MM.1S (cell line): ENCODE results near the gene METTL1.
"Not testable (repeated sequence)": the region's sequence is repeated elsewhere in the genome, so short reads cannot be mapped to it uniquely, and the experiment has no call there.

Experiments
- DNase-seq: peaks from one replicate; pipeline ENCODE4 v3.0.0-alpha.2; 2015
- H2AFZ ChIP-seq: fragments of 300-600 bp; sonication (generic); 2 replicates; pipeline ENCODE4 v1.6.0; 2016; ENCODE audit warnings: antibody characterized with exemption, low read length
- H3F3A ChIP-seq: fragments of 300-600 bp; sonication (generic); 2 replicates; pipeline ENCODE4 v1.6.1; 2016; ENCODE audit warnings: mild to moderate bottlenecking, antibody characterized with exemption, low read length, moderate library complexity, mixed read lengths; ENCODE audit not compliant: insufficient read depth
- H3K27ac ChIP-seq: fragments of 300-600 bp; sonication (generic); 2 replicates; pipeline ENCODE4 v1.5.1; 2016; ENCODE audit warnings: mild to moderate bottlenecking, low read length
- H3K27me3 ChIP-seq: fragments of 300-600 bp; sonication (generic); replicated peaks from 2 replicates; pipeline ENCODE4 v1.6.0; 2016; ENCODE audit warnings: low read length; ENCODE audit not compliant: insufficient read depth
- H3K36me3 ChIP-seq: fragments of 300-600 bp; sonication (generic); replicated peaks from 2 replicates; pipeline ENCODE4 v1.6.1; 2016; ENCODE audit warnings: mild to moderate bottlenecking, low read length, mixed read lengths; ENCODE audit not compliant: insufficient read depth
- H3K4me1 ChIP-seq: fragments of 300-600 bp; sonication (generic); 2 replicates; pipeline ENCODE4 v1.6.1; 2016; ENCODE audit warnings: low read length, mixed read lengths
- H3K4me2 ChIP-seq: fragments of 300-600 bp; sonication (generic); 2 replicates; pipeline ENCODE4 v1.6.0; 2016; ENCODE audit warnings: low read depth, low read length
- H3K4me3 ChIP-seq: fragments of 300-600 bp; sonication (generic); 2 replicates; pipeline ENCODE4 v1.5.1; 2016; ENCODE audit warnings: low read length, mixed read lengths
- H3K79me2 ChIP-seq: fragments of 300-600 bp; sonication (generic); 2 replicates; pipeline ENCODE4 v1.6.1; 2016; ENCODE audit warnings: mixed run types, low read length, mixed read lengths
- H3K9ac ChIP-seq: fragments of 300-600 bp; sonication (generic); 2 replicates; pipeline ENCODE4 v1.6.1; 2016; ENCODE audit warnings: low read length, mixed read lengths
- H3K9me2 ChIP-seq: fragments of 300-600 bp; sonication (generic); replicated peaks from 2 replicates; pipeline ENCODE4 v1.6.1; 2016; ENCODE audit warnings: mild to moderate bottlenecking, low read length, mixed read lengths; ENCODE audit not compliant: insufficient read depth
- H3K9me3 ChIP-seq: fragments of 300-600 bp; sonication (generic); replicated peaks from 2 replicates; pipeline ENCODE4 v1.6.1; 2016; ENCODE audit warnings: mild to moderate bottlenecking, low read length, mixed read lengths; ENCODE audit not compliant: insufficient read depth
- H4K20me1 ChIP-seq: fragments of 300-600 bp; sonication (generic); 2 replicates; pipeline ENCODE4 v1.6.1; 2016; ENCODE audit warnings: mild to moderate bottlenecking, low read length, moderate library complexity, mixed read lengths; ENCODE audit not compliant: insufficient read depth
- EZH2 ChIP-seq: fragments of 300-600 bp; sonication (generic); optimal IDR thresholded peaks from 2 replicates; pipeline ENCODE3; 2017; ENCODE audit warnings: low read depth, mild to moderate bottlenecking, antibody characterized with exemption, low read length, mixed read lengths
- EZH2phosphoT487 ChIP-seq: fragments of 300-600 bp; sonication (generic); IDR thresholded peaks from 2 replicates; pipeline ENCODE4 v1.6.1; 2018; ENCODE audit warnings: antibody characterized with exemption, low read length
- TF ChIP-seq, protein P1 (sequence below): fragments of 300-600 bp; sonication (generic); IDR thresholded peaks from 2 replicates; pipeline ENCODE4 v1.5.1; 2016; ENCODE audit warnings: antibody characterized with exemption, low read length, mixed read lengths

The METTL1 gene

DNA sequence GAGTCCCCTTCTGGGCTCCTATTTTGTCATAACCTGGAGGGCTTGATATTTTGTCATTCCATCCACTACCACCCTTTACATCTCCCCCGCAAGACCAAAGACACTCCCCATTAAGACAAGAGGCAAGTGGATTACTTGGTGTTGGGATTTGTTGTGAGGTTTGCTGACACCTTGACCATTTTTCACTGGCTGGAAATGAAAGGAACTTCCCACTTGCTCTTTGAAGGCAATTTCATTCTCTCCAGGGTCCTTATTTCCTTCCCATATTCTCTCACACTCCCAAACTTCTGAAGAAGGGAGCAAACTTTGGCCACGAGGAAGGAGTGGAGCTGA is 48.3 kb downstream of the METTL1 start:
- Histone ChIP-seq H3F3A (no peaks in the 10 kb centered on the region; the same call in 1 of the 2 replicates), H3K9me3 (no peaks in the 10 kb centered on the region), H3K4me2 (no peak overlapping the region), H4K20me1 (no peaks in the 10 kb centered on the region), H3K79me2 (no peaks in the 10 kb centered on the region), H3K36me3 (no peaks in the 10 kb centered on the region; the same call in 1 of the 2 replicates), H3K27me3 (no peaks in the 10 kb centered on the region), H3K27ac (no peak overlapping the region), H3K4me3 (no peak overlapping the region), H3K9me2 (no peaks in the 10 kb centered on the region), H3K9ac (no peak overlapping the region), H2AFZ (no peak overlapping the region), H3K4me1 (no peaks in the 10 kb centered on the region)
- DNase-seq, result no peak
- TF ChIP-seq, protein P1, sequence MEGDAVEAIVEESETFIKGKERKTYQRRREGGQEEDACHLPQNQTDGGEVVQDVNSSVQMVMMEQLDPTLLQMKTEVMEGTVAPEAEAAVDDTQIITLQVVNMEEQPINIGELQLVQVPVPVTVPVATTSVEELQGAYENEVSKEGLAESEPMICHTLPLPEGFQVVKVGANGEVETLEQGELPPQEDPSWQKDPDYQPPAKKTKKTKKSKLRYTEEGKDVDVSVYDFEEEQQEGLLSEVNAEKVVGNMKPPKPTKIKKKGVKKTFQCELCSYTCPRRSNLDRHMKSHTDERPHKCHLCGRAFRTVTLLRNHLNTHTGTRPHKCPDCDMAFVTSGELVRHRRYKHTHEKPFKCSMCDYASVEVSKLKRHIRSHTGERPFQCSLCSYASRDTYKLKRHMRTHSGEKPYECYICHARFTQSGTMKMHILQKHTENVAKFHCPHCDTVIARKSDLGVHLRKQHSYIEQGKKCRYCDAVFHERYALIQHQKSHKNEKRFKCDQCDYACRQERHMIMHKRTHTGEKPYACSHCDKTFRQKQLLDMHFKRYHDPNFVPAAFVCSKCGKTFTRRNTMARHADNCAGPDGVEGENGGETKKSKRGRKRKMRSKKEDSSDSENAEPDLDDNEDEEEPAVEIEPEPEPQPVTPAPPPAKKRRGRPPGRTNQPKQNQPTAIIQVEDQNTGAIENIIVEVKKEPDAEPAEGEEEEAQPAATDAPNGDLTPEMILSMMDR, result no peak
- TF ChIP-seq EZH2 (no peak), EZH2phosphoT487 (no peak)

DNA sequence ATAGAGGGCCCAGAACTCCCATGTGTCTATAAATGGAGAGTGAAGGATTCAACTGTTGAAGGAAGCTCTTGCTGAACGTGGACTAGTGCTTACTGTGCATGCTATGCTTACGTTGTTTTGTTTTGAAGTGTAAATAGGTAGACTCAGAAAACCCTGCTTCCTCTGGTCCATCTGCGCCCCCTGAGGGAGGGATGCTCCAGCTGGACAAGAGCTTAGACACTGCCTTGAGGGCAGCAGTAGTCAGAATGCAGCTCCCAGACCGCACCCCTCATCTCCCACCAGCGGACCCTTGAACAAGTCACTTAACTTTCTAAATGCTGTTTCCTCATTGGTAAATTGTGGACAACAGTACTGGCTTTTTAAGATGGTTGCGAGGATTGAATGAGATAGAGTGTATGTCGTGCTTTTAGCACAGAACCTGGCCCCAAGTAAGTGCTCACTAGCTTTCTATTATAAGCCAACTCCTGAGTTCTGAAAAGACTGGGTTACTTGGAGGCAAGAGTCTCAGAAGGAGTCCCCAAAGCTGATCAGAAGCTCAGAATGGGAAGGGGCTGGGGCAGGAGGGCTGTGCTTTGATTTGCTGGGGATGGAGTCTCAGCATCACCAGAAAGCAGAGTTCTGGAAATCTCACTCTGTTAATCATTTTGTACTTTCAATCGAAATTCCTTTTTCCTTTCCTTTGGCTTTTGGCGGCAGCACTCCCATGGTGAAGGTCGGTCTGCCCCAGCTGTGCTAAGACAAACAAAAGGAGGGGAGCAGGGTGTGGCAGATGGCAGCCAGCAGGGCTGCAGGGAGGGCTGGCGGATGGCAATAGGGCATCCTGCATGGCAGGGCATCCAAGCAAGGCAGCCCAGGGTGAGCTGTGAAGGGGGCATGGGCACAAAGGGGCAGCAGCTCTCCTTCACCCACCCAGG is 48.9 kb downstream of the METTL1 start:
- H3K4me1 ChIP-seq, result no peaks in the 10 kb centered on the region
- no peaks in the 10 kb centered on the region for H3K9me2 ChIP-seq
- no peak for DNase-seq
- no peaks in the 10 kb centered on the region for H3K79me2 ChIP-seq
- no peaks in the 10 kb centered on the region for H4K20me1 ChIP-seq
- H3K4me2 ChIP-seq, result no peak overlapping the region
- TF ChIP-seq EZH2phosphoT487, result no peak
- TF ChIP-seq, protein P1, result no peak
- no peaks in the 10 kb centered on the region; the same call in 1 of the 2 replicates for H3K36me3 ChIP-seq
- no peaks in the 10 kb centered on the region for H3K9me3 ChIP-seq
- no peak overlapping the region for H2AFZ ChIP-seq
- H3K27me3 ChIP-seq, result no peaks in the 10 kb centered on the region
- H3K4me3 ChIP-seq, result no peak overlapping the region
- H3K9ac ChIP-seq, result no peak overlapping the region
- H3K27ac ChIP-seq, result no peak overlapping the region
- H3F3A ChIP-seq, result no peaks in the 10 kb centered on the region; the same call in 1 of the 2 replicates

DNA sequence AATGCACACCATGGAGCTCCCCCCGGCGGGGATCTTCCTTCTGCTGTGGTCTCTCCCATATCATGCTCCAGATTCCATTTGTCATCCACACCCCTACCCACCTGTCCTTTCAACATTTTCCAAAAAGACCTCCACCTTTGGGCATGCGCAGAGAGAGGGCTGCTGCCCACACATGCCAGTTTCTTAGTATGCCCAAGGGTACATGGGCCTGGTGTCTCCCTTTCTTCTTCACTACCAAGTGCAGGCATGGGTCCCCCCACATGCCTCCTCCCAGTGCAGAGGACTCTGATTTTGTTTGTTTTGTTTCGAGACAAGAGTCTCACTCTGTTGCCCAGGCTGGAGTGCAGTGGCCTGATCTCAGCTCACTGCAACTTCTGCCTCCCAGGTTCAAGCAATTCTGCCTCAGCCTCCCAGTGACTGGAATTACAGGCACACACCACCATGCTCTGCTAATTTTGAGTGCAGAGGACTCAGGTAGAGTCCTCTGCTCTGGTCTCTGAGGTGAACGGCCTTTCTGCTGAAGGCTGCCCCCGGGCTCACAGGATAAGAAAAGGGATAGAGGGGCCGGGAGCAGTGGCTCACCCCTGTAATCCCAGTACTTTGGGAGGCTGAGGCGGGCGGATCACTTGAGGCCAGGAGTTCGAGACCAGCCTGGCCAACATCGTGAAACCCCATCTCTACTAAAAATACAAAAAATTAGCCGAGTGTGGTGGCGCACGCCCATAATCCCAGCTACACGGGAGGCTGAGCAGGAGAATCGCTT is 49.9 kb downstream of the METTL1 start:
- H3K9me3 ChIP-seq, H3K27me3 ChIP-seq, DNase-seq, H3K27ac ChIP-seq, H3K4me1 ChIP-seq, H2AFZ ChIP-seq, H3K36me3 ChIP-seq, H3K9ac ChIP-seq, H3K79me2 ChIP-seq, H3K9me2 ChIP-seq, H3K4me2 ChIP-seq, H3F3A ChIP-seq, H4K20me1 ChIP-seq, H3K4me3 ChIP-seq: not testable (repeated sequence)
